ENCODE data around the gene LIN37.
A peak's percentile ranks its signal among the peaks of the same experiment; 100 is the strongest.

Gene LIN37

GRCh38 chr19:35750167-35750566, 1.8 kb downstream of the LIN37 start:
- TF ChIP-seq CTCF (IDR thresholded peaks at IDR 0.05; ENCODE audit: low read depth, low read length), result no peak
- no peak overlapping the region for H3K4me3 ChIP-seq (ENCODE audit: low read depth, low read length)

- no peak for TF ChIP-seq CTCF (IDR thresholded peaks at IDR 0.05; ENCODE audit: low read depth, low read length)
- H3K4me3 ChIP-seq (ENCODE audit: low read depth, low read length), result no peak overlapping the region
Measured at GRCh38 chr19:35751839-35752745, 3.7 kb downstream of the LIN37 start.

DNA sequence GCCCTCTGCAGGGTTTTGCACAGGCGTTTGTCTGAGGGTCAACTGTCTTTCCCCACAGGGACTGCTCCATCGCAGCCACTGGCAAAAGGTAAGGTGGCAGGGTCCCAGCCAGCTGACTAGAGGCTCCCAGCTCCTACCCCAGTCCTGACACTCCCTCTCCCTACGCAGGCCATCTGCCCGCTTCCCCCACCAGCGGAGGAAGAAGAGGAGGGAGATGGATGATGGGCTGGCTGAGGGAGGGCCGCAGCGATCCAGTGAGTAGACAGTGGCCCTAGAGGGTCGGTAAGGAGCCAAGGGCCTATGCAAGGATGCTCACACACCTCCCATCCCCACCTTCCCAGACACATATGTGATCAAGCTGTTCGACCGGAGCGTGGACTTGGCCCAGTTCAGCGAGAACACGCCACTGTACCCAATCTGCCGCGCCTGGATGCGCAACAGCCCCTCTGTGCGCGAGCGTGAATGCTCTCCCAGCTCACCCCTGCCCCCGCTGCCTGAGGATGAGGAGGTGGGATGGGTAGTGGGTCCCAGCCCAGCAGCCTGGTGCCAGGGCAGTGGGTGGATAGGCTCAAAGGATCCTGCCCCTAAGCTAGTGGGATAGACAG, 4.5 kb downstream of the LIN37 start:
- H3K4me3 ChIP-seq (ENCODE audit: low read depth, low read length), result no peak overlapping the region
- TF ChIP-seq CTCF (IDR thresholded peaks at IDR 0.05; ENCODE audit: low read depth, low read length), result no peak

- no peak overlapping the region for H3K4me3 ChIP-seq (ENCODE audit: low read depth, low read length)
- TF ChIP-seq CTCF (IDR thresholded peaks at IDR 0.05; ENCODE audit: low read depth, low read length), result no peak
Measured at GRCh38 chr19:35753634-35754369, 5.4 kb downstream of the LIN37 start.

- no peak for TF ChIP-seq CTCF (IDR thresholded peaks at IDR 0.05; ENCODE audit: low read depth, low read length)
- H3K4me3 ChIP-seq (ENCODE audit: low read depth, low read length), result no peak overlapping the region
Measured at GRCh38 chr19:35754370-35755130, 6.2 kb downstream of the LIN37 start.

- H3K4me3 ChIP-seq (ENCODE audit: low read depth, low read length), result peak overlapping the region; percentile 34
Measured at GRCh38 chr19:35755131-35755549, 6.8 kb downstream of the LIN37 start.

More at GRCh38 chr19:35755131-35755549, 6.8 kb downstream of the LIN37 start:
- TF ChIP-seq CTCF (IDR thresholded peaks at IDR 0.05; ENCODE audit: low read depth, low read length), result no peak

Measured in WI38 (cell line).